Panc1 (cell line): Measurements from ENCODE around the gene PKN3. TPM values are rescaled to one million over a fixed set of nuclear protein-coding genes. Genes with fewer than 3 reads are reported as not detected.

Source experiments
- ATAC-seq: fragments of 200-7000 bp; cut with Tn5 transposase; 2 replicates; pipeline ENCODE4 v1.9.1; 2020; ENCODE audit warnings: mild to moderate bottlenecking, moderate library complexity
- BruUV-seq: library from RNA; stranded (reverse); fragments of 400-500 nt; replicated peaks from 2 replicates; lab custom pipeline; 2021; lab: Mats Ljungman, UMichigan
- CTCF ChIA-PET: fragments of 300-600 bp; sonication (Branson Sonifier 250); formaldehyde crosslinking; loops from one replicate; lab custom pipeline; 2022; ENCODE audit warnings: antibody characterized with exemption; lab: Charles Lee
- POLR2A ChIA-PET: fragments of 300-600 bp; sonication (Branson Sonifier 250); formaldehyde crosslinking; loops from one replicate; lab custom pipeline; 2022; ENCODE audit warnings: antibody characterized with exemption; lab: Charles Lee
- DNase-seq: peaks from one replicate; pipeline ENCODE4 v3.0.0-alpha.2; 2010; ENCODE audit warnings: low read depth, low spot score
- H3K27ac ChIP-seq: 2 replicates; pipeline ENCODE4 v1.5.1; 2011; ENCODE audit warnings: mild to moderate bottlenecking, low read length, inconsistent platforms
- H3K27me3 ChIP-seq: fragments of 200-500 bp; sonication (Bioruptor generic); 2 replicates; pipeline ENCODE4 v1.6.0; 2014; ENCODE audit warnings: low read length, inconsistent platforms; ENCODE audit not compliant: control insufficient read depth, insufficient read depth
- H3K36me3 ChIP-seq: fragments of 200-500 bp; sonication (Bioruptor generic); 2 replicates; pipeline ENCODE4 v1.5.1; 2014; ENCODE audit warnings: inconsistent platforms, mild to moderate bottlenecking, low read length, moderate library complexity; ENCODE audit not compliant: control insufficient read depth, insufficient read depth
- H3K4me1 ChIP-seq: 2 replicates; pipeline ENCODE4 v1.5.1; 2011; ENCODE audit warnings: inconsistent platforms, mild to moderate bottlenecking, low read length, moderate library complexity; ENCODE audit not compliant: control insufficient read depth, insufficient read depth
- H3K4me3 ChIP-seq, 2 experiments: 2 replicates each; pipeline ENCODE4 v1.5.1; 2011 to 2012; ENCODE audit warnings: low read depth in 2 of 2, low read length in 2 of 2, mild to moderate bottlenecking in 2 of 2, inconsistent platforms in 1 of 2, moderate library complexity in 1 of 2
- H3K9me3 ChIP-seq: fragments of 200-500 bp; sonication (Bioruptor generic); 2 replicates; pipeline ENCODE4 v1.5.1; 2014; ENCODE audit warnings: low read depth, mild to moderate bottlenecking, inconsistent platforms, low read length, moderate library complexity; ENCODE audit not compliant: control insufficient read depth, insufficient read depth
- CTCF ChIP-seq: fragments of 450-650 bp; IDR thresholded peaks from 2 replicates; pipeline ENCODE4 v1.5.1; 2017; ENCODE audit warnings: mild to moderate bottlenecking
- POLR2AphosphoS5 ChIP-seq: IDR thresholded peaks from 2 replicates; pipeline ENCODE4 v1.6.1; 2012; ENCODE audit warnings: mild to moderate bottlenecking, low read depth, low read length, moderate library complexity
- REST ChIP-seq, 2 experiments: IDR thresholded peaks; 2 replicates each; pipeline ENCODE4 v1.6.1; 2011 to 2012; ENCODE audit warnings: low read depth in 2 of 2, control low read depth in 1 of 2, low read length in 1 of 2, mild to moderate bottlenecking in 1 of 2, moderate library complexity in 1 of 2; ENCODE audit not compliant: insufficient read depth in 1 of 2
- SIN3A ChIP-seq: IDR thresholded peaks from 2 replicates; pipeline ENCODE4 v1.6.1; 2012; ENCODE audit warnings: low read depth, mild to moderate bottlenecking, low read length, moderate library complexity, borderline replicate concordance; ENCODE audit not compliant: insufficient read depth
- TCF7L2 ChIP-seq: IDR thresholded peaks from 2 replicates; pipeline ENCODE4 v1.6.1; 2011; ENCODE audit warnings: mild to moderate bottlenecking, low read depth, low read length, inconsistent platforms
- in situ Hi-C: cut with HindIII; loops from 2 replicates; pipeline ENCODE4 v1.10.0; 2016; ENCODE audit warnings: low sequenced_read_pairs, low pct_unique_long_range_greater_than_20kb
- intact Hi-C: fragments of 100-400 bp; cut with micrococcal nuclease; formaldehyde crosslinking; loops from one replicate; pipeline ENCODE4 v1.10.0; 2022; ENCODE audit not compliant: unreplicated experiment
- total RNA-seq: library from RNA; stranded (reverse); gene quantifications from one replicate; pipeline ENCODE4 v1.2.1, GENCODE V29; 2021; ENCODE audit not compliant: unreplicated experiment

Gene PKN3
- total RNA-seq, 1 experiment from 2014 or later, result 19.9 TPM

GRCh38 chr9:128753627-128754026, 51.3 kb downstream of the PKN3 start:
- TF ChIP-seq POLR2AphosphoS5 (no peak), TCF7L2 (no peak), CTCF (no peak), SIN3A (no peak), REST (IDR thresholded peaks at IDR 0.05; ENCODE audit: insufficient read depth in 1 of 2, low read depth in 2 of 2, low read length in 1 of 2) (no peak)
- Histone ChIP-seq H3K4me3 (no peak overlapping the region), H3K27me3 (no peaks in the 10 kb centered on the region), H3K36me3 (no peaks in the 10 kb centered on the region), H3K9me3 (no peaks in the 10 kb centered on the region), H3K4me1 (no peaks in the 10 kb centered on the region), H3K27ac (no peak overlapping the region)
- BruUV-seq, result no TSS peak
- DNase-seq, result no peak
- ChIA-PET CTCF (interaction anchor here (0.6 kb wide), 1 partner anchor 383 kb away, joined by 4 read pairs; the partner anchor contains the start of gene URM1), POLR2A (interaction anchor here (0.5 kb wide), 1 partner anchor 37 kb away, joined by 3 read pairs; no protein-coding TSS in a partner anchor)
- intact Hi-C loops, result no loop called here
- no peak for ATAC-seq
- in situ Hi-C loops, result no loop called here

- Histone ChIP-seq H3K27me3 (no peaks in the 10 kb centered on the region), H3K36me3 (no peaks in the 10 kb centered on the region), H3K9me3 (no peaks in the 10 kb centered on the region), H3K4me1 (no peaks in the 10 kb centered on the region), H3K27ac (no peak overlapping the region), H3K4me3 (no peak overlapping the region)
- TF ChIP-seq TCF7L2 (no peak), SIN3A (no peak), POLR2AphosphoS5 (no peak), CTCF (no peak), REST (IDR thresholded peaks at IDR 0.05; ENCODE audit: insufficient read depth in 1 of 2, low read depth in 2 of 2, low read length in 1 of 2) (no peak)
- POLR2A ChIA-PET, result interaction anchor here (0.6 kb wide), 1 partner anchor 48 kb away, joined by 6 read pairs; no protein-coding TSS in a partner anchor
- no peak for ATAC-seq
- BruUV-seq, result no TSS peak
- intact Hi-C loops, result no loop called here
- in situ Hi-C loops, result no loop called here
- CTCF ChIA-PET, result no interaction called here
- no peak for DNase-seq
Observed at GRCh38 chr9:128757602-128758001, 55.3 kb downstream of the PKN3 start.
